ENCODE data around the gene DLG1. TPM values are rescaled to one million over a fixed set of nuclear protein-coding genes. Genes with fewer than 3 reads are reported as not detected.

Gene DLG1
- total RNA-seq, 4 donors from 2014 or later, result 134 to 211 (median 152) TPM

- Histone ChIP-seq H3K27me3 (no peaks in the 10 kb centered on the region), H3K4me1 (peaks cover 10 to 24% (median 15%) of the 10 kb centered on the region in 4 donors), H3K36me3 (no peaks in the 10 kb centered on the region), H3K27ac (no peak overlapping the region), H3K4me3 (no peak overlapping the region), H3K9me3 (no peaks in the 10 kb centered on the region)
- TF ChIP-seq POLR2AphosphoS5 (IDR thresholded peaks at IDR 0.05) (no peak), EP300 (IDR thresholded peaks at IDR 0.05; ENCODE audit: low read depth) (no peak), POLR2A (IDR thresholded peaks at IDR 0.05) (no peak), CTCF (IDR thresholded peaks at IDR 0.05) (no peak)
- intact Hi-C loops (cut with DNase I; ENCODE audit: low total_unique reads) (no loop called here), in situ Hi-C loops (cut with MboI; ENCODE audit: low pct_ligation_motif_present in 1 of 4, low pct_unique_long_range_greater_than_20kb in 1 of 4, low sequenced_read_pairs in 3 of 4) (no loop called here)
- no peak for DNase-seq
- WGBS, 2 donors (ENCODE audit: low coverage in 1 of 2), result 72 to 86% methylated on average over 3 of the region's 3 CpGs
These were observed 68.6 kb downstream of the DLG1 start for GRCh38 chr3:197229836-197230235.

- Histone ChIP-seq H3K4me3 (no peak overlapping the region), H3K36me3 (no peaks in the 10 kb centered on the region), H3K27me3 (no peaks in the 10 kb centered on the region), H3K27ac (no peak overlapping the region), H3K4me1 (peaks cover 7 to 22% (median 15%) of the 10 kb centered on the region in 4 donors), H3K9me3 (no peaks in the 10 kb centered on the region)
- 50 to 90% methylated on average over 1 of the region's 1 CpG for WGBS, 2 donors (ENCODE audit: low coverage in 1 of 2)
- in situ Hi-C loops (cut with MboI; ENCODE audit: low pct_ligation_motif_present in 1 of 4, low pct_unique_long_range_greater_than_20kb in 1 of 4, low sequenced_read_pairs in 3 of 4) (no loop called here), intact Hi-C loops (cut with DNase I; ENCODE audit: low total_unique reads) (no loop called here)
- no peak for DNase-seq
- TF ChIP-seq EP300 (IDR thresholded peaks at IDR 0.05; ENCODE audit: low read depth), result no peak
- no peak for TF ChIP-seq POLR2AphosphoS5 (IDR thresholded peaks at IDR 0.05)
- no peak for TF ChIP-seq CTCF (IDR thresholded peaks at IDR 0.05)
- no peak for TF ChIP-seq POLR2A (IDR thresholded peaks at IDR 0.05)
These were observed 69.2 kb downstream of the DLG1 start for GRCh38 chr3:197229178-197229577.

DNA sequence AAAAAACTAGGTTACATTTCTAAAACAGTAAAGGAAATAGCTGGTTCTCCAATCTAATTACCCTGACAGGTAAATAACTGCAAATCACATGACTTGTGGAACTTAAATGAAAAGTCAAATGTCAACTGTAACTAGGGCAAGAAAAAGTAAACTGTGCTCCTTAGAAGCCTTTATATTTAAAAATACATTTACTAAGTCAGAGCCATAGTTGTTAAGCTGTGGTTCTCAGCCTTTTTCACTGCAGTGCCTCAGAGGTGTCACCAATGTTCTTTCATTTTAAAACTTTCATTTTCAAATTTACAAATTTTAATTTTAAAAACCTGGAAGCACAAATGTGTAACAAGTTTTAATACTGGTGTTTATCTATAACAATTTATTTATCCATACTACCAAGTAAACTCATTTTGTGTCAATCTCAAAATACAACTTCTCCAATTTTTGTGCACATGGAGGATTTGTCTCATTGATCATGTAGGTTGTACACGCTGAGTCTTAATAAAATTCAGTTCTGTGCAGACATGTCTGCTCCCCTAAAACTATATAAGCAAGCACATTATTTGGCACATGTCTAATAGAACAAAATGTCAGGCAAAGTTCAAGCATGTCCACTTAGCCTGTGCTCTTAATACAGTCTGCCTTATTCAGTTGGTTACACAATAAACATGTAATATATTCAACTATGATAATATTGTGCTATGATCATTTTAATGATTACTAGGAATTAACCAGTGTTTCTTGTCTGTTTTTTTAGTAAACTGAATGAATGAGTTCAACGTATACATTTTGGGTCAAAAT lies 70.4 kb downstream of the DLG1 start:
- Histone ChIP-seq H3K9me3 (no peaks in the 10 kb centered on the region), H3K27me3 (no peaks in the 10 kb centered on the region), H3K4me1 (peaks cover 7 to 33% (median 17%) of the 10 kb centered on the region in 4 donors), H3K27ac (no peak overlapping the region), H3K4me3 (no peak overlapping the region), H3K36me3 (no peaks in the 10 kb centered on the region)
- WGBS, 2 donors (ENCODE audit: low coverage in 1 of 2), result 84% methylated on average over 2 of the region's 2 CpGs
- TF ChIP-seq POLR2AphosphoS5 (IDR thresholded peaks at IDR 0.05) (no peak), CTCF (IDR thresholded peaks at IDR 0.05) (no peak)
- no peak for DNase-seq
- in situ Hi-C loops (cut with MboI; ENCODE audit: low pct_ligation_motif_present in 1 of 4, low pct_unique_long_range_greater_than_20kb in 1 of 4, low sequenced_read_pairs in 3 of 4) (no loop called here), intact Hi-C loops (cut with DNase I; ENCODE audit: low total_unique reads) (no loop called here)

GRCh38 chr3:197226179-197226578 lies 72.2 kb downstream of the DLG1 start:
- DNase-seq, result no peak
- Histone ChIP-seq H3K27ac (no peak overlapping the region), H3K4me1 (peaks cover 16 to 51% (median 33%) of the 10 kb centered on the region in 4 donors), H3K4me3 (no peak overlapping the region), H3K9me3 (no peaks in the 10 kb centered on the region), H3K36me3 (no peaks in the 10 kb centered on the region), H3K27me3 (no peaks in the 10 kb centered on the region)
- intact Hi-C loops (cut with DNase I; ENCODE audit: low total_unique reads), result no loop called here
- WGBS, 2 donors (ENCODE audit: low coverage in 1 of 2), result 54 to 77% methylated on average over 3 of the region's 3 CpGs
- in situ Hi-C loops (cut with MboI; ENCODE audit: low pct_ligation_motif_present in 1 of 4, low pct_unique_long_range_greater_than_20kb in 1 of 4, low sequenced_read_pairs in 3 of 4), result no loop called here
- TF ChIP-seq EP300 (IDR thresholded peaks at IDR 0.05; ENCODE audit: low read depth) (no peak), CTCF (IDR thresholded peaks at IDR 0.05) (no peak), POLR2A (IDR thresholded peaks at IDR 0.05) (no peak)

All from transverse colon (tissue), 4 donors.